ENCODE data around the gene GRIK4.
"Not testable (repeated sequence)": the region's sequence is repeated elsewhere in the genome, so short reads cannot be mapped to it uniquely, and the experiment has no call there.

The GRIK4 gene, protein sequence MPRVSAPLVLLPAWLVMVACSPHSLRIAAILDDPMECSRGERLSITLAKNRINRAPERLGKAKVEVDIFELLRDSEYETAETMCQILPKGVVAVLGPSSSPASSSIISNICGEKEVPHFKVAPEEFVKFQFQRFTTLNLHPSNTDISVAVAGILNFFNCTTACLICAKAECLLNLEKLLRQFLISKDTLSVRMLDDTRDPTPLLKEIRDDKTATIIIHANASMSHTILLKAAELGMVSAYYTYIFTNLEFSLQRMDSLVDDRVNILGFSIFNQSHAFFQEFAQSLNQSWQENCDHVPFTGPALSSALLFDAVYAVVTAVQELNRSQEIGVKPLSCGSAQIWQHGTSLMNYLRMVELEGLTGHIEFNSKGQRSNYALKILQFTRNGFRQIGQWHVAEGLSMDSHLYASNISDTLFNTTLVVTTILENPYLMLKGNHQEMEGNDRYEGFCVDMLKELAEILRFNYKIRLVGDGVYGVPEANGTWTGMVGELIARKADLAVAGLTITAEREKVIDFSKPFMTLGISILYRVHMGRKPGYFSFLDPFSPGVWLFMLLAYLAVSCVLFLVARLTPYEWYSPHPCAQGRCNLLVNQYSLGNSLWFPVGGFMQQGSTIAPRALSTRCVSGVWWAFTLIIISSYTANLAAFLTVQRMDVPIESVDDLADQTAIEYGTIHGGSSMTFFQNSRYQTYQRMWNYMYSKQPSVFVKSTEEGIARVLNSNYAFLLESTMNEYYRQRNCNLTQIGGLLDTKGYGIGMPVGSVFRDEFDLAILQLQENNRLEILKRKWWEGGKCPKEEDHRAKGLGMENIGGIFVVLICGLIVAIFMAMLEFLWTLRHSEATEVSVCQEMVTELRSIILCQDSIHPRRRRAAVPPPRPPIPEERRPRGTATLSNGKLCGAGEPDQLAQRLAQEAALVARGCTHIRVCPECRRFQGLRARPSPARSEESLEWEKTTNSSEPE

GRCh38 chr11:120511116-120511819 is at the start of gene GRIK4:
Gene GRIK4, plus strand, starts transcription at chr11:120511748. Its CDS starts 148,571 bp downstream, at chr11:120660319.
- peak; percentile 69 for DNase-seq

- no peak for DNase-seq
These were observed 48.7 kb upstream of the GRIK4 start for GRCh38 chr11:120462825-120463224.

GRCh38 chr11:120465921-120466534 is 45.5 kb upstream of the GRIK4 start:
- no peak for DNase-seq

GRCh38 chr11:120467627-120468026 is 43.9 kb upstream of the GRIK4 start:
- DNase-seq: no peak

DNA sequence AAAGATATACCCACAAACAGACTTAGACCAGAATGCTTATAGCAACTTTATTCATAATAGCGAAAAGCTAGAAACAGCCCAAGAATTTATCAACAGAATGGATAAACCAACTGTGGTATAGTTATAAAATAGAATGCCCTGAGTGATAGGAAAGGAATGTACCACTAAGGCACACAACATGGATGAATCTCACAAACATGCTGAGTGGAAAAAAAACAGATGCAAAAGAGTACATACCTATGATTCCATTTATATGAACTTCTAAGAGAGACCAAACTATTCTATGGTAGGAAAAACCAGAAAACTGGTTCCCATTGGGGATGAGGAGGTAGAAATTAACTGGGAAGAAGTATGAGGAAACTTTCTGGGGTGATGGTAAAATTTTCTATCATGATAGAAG is 40.4 kb upstream of the GRIK4 start:
- DNase-seq: no peak

DNA sequence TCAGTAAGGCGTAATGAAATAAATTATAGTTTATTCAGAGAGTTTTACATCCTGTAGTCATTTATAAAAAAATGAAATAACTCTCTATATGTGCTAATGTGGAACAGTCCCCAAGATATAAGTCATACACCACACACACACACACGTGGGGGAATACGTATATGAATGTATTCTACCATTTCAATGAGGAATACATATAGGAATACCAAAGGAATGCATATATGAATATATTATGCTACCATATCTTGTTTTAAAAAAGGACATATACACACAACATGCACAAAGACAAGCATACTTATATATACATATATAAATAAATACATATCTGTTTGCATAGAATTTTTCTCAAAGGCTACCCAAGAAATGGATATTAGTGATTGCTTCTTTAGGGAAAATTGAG is 39.6 kb upstream of the GRIK4 start:
- DNase-seq: no peak

- no peak for DNase-seq
These were observed 38.0 kb upstream of the GRIK4 start for GRCh38 chr11:120473503-120473902.

GRCh38 chr11:120482149-120482548 is 29.4 kb upstream of the GRIK4 start:
- no peak for DNase-seq

GRCh38 chr11:120484722-120485121 is 26.8 kb upstream of the GRIK4 start:
- no peak for DNase-seq

- DNase-seq: no peak
These were observed 25.4 kb upstream of the GRIK4 start for GRCh38 chr11:120486138-120486537.

- DNase-seq: no peak
These were observed 21.7 kb upstream of the GRIK4 start for GRCh38 chr11:120489799-120490198.

GRCh38 chr11:120492486-120492885 is 19.1 kb upstream of the GRIK4 start:
- no peak for DNase-seq

- no peak for DNase-seq
These were observed 17.0 kb upstream of the GRIK4 start for GRCh38 chr11:120494595-120494994.

- DNase-seq: no peak
These were observed 12.5 kb upstream of the GRIK4 start for GRCh38 chr11:120499088-120499487.

DNA sequence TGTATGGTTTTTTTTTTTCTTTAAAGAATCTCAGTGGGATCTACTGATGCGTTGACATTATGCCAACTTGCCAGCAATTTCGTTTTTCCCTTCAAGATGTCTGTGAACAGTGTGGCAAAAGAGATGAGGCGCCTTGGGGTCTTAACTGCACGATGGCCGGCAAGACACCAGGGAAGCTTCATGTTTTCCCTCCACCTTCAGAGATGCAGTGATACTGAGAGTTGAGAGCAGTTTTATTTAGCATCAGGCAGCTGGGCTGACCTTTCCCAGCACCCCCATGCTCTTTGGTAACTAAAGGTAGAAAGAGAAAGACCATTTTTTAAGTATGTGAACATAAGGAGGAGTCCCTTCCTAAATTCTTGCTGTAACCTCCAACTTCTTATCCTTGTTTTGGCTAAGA is 11.7 kb upstream of the GRIK4 start:
- no peak for DNase-seq

DNA sequence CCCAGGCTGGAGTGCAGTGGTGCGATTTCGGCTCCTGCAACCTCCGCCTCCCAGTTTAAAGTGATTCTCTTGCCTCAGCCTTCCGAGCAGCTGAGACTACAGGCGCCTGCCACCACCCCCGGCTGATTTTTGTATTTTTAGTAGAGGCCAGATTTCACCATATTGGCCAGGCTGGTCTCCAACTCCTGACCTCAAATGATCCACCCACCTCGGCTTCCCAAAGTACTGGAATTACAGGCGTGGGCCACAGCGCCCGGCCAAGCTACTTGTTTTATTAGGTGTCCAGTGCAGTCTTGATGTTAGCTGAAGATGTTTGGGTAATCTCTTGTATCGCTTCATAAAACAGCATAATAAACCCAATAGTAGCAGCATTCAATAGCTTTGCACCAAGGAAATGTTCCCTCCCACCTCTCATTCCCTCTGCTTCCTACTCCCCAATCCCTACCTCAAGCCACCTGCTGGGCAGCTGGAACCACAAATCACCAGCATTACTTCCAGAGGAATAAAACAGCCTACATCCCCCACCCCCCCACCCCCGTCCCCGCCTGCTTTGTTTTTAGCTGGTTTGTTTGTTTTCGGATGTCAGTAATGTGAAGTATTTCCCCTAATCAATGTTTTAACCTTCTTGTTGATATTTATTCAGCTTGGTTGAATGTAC is 11.0 kb upstream of the GRIK4 start:
- no peak for DNase-seq

DNA sequence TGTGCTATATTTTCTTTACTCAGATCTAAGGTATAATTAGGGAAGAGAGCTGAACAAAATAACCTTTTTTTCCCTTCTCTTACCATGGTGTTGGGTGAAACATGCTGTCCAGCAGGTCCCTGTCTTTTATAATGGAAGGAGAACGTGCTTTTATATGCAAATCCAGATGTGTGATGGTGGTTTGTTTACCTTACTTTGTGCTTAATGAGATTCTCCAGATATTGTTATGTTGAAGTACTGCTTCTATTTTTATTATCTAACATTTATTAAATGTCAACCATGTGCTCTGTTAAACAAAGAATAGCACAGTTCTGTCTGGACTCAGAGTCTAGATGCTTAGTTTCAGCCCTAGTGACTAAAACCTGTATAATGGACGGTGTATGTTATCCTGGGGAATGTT is 10.1 kb upstream of the GRIK4 start:
- no peak for DNase-seq

DNA sequence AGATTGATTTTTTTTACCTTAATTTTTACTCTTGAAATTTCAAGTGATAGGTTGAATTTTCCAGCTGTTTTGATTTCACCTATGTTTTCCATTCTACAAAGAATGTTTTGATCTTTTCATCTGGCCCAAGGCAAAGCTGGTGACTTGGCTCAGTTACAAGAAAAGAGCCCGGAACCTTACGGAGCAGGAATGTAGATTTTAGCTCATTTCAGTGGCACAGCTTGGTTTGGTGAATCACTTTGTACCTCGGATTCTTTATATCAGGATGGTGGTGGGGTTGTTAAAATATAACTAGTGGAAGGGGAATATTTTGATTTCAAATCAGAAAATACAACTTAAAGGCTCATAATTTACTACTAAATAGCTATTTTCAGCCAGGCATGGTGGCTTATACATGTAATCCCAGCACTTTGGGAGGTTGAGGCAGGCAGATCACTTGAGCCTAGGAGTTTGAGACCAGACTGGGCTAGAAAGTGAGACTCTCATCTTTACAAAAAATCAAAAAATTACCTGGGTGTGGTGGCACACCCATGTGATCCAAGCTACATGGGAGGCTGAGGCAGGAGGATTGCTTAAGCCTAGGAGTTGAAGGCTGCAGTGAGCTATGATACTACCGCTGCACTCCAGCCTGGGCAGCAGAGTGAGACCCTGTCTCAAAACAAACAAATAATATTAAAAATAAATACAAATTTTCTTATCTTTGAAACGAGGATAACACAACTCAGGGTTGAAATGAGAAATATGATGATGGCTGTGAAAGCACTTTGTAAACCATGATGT is 9.4 kb upstream of the GRIK4 start:
- no peak for DNase-seq

DNA sequence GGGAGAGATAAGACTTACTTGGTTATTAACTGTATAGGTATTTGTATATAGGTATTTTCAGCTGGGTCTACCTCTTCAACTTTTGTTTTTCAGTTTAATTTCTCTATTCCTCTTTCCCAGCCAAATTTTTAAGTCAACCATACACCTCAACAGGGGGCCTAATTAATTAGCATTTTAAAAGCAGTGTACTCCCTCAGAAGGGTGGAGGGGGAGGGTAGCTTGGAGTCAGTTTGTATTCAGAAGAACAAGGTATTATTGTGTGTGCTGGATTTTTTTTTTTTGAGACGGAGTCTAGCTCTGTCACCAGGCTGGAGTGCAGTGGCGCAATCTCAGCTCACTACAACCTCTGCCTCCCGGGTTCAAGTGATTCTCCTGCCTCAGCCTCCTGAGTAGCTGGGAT is 8.0 kb upstream of the GRIK4 start:
- not testable (repeated sequence) for DNase-seq

- no peak for DNase-seq
These were observed 5.6 kb upstream of the GRIK4 start for GRCh38 chr11:120505801-120506425.
